ENCODE measurements around the gene ZNF576.

- TF ChIP-seq EZH2 (IDR thresholded peaks at IDR 0.05; ENCODE audit: borderline replicate concordance, low read depth, low read length) = no peak
- TF ChIP-seq NR3C1 (CRISPR knock-in tag; IDR thresholded peaks at IDR 0.05) = no peak
- no peak for TF ChIP-seq MAX (CRISPR knock-in tag; IDR thresholded peaks at IDR 0.05)
- TF ChIP-seq ZNF780A (CRISPR knock-in tag; IDR thresholded peaks at IDR 0.05) = no peak
- no peak for TF ChIP-seq STAT6 (CRISPR knock-in tag; IDR thresholded peaks at IDR 0.05)
- no peak for TF ChIP-seq CTCF (IDR thresholded peaks at IDR 0.05 in 2 of 3, conservative IDR thresholded peaks at IDR 0.05 in 1 of 3; ENCODE audit: insufficient read depth in 2 of 3, low read depth in 1 of 3, low read length in 3 of 3)
- no peak for TF ChIP-seq KLF16 (IDR thresholded peaks at IDR 0.05)
- no peak for TF ChIP-seq JUN (IDR thresholded peaks at IDR 0.05; ENCODE audit: borderline replicate concordance, low read depth, low read length)
- no peak for TF ChIP-seq JUN (CRISPR knock-in tag; IDR thresholded peaks at IDR 0.05; ENCODE audit: borderline replicate concordance)
- no peak for TF ChIP-seq CBX2 (IDR thresholded peaks at IDR 0.05; ENCODE audit: insufficient read depth, low read length, poor library complexity, severe bottlenecking)
- no peak for TF ChIP-seq TEAD4 (IDR thresholded peaks at IDR 0.05; ENCODE audit: low read length)
- no peak for TF ChIP-seq TEAD4 (CRISPR knock-in tag; IDR thresholded peaks at IDR 0.05; ENCODE audit: borderline replicate concordance)
- no peak for TF ChIP-seq SMC3 (conservative IDR thresholded peaks at IDR 0.05; ENCODE audit: insufficient read depth, low read depth, low read length)
- TF ChIP-seq CHD4 (IDR thresholded peaks at IDR 0.05; ENCODE audit: insufficient read depth, insufficient replicate concordance, low read depth, low read length, poor library complexity, severe bottlenecking) = no peak
- no peak for TF ChIP-seq ZBTB9 (CRISPR knock-in tag; IDR thresholded peaks at IDR 0.05)
- no peak for TF ChIP-seq ATF6 (CRISPR knock-in tag; IDR thresholded peaks at IDR 0.05)
Observed at GRCh38 chr19:43638214-43638994, 42.0 kb downstream of the ZNF576 start.
